ENCODE results near the gene NUDT17.
A peak's percentile ranks its signal among the peaks of the same experiment; 100 is the strongest.

NUDT17 gene

GRCh38 chr1:145847827-145848226, 2.4 kb downstream of the NUDT17 start:
- no peak for DNase-seq (ENCODE audit: low spot score)

- DNase-seq (ENCODE audit: low spot score): peak; percentile 69
Observed at GRCh38 chr1:145849356-145850160, 4.1 kb downstream of the NUDT17 start.

GRCh38 chr1:145855426-145855948, 10.1 kb downstream of the NUDT17 start:
- no peak for DNase-seq (ENCODE audit: low spot score)

- DNase-seq (ENCODE audit: low spot score): no peak
Observed at GRCh38 chr1:145857170-145857569, 11.7 kb downstream of the NUDT17 start.

DNA sequence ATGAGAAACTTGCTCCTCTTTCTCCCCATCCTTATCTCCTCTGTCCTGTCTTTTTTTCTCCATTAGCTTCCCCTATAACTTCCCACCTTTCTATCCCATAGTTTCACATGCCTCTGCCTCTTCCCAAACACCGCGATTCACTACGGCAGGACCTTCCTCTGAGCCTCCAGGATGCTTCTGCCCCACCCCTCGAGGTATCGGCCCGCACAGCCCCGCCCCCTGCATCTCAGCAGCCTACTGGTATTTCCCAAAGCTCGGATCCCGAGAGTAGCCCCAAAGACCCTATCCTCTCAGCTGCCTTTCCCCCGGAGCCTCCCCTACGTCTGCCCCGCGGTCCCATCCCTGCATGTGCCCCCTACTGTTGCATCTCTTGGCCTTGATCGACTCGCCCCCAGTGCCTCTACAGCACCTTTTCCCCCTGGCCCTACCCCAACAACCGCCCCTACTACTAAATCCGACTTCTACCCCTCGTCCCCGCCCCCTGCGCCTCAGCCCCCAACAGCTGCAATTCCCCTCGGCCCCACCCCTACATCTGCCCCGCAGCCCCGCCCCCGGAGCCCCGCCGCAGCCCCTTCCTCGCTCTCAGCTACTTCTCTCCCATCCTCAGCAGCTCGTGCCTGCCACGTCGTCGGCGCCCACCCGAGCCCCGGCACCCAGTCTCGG, 12.9 kb downstream of the NUDT17 start:
- DNase-seq (ENCODE audit: low spot score): peak; percentile 86

DNA sequence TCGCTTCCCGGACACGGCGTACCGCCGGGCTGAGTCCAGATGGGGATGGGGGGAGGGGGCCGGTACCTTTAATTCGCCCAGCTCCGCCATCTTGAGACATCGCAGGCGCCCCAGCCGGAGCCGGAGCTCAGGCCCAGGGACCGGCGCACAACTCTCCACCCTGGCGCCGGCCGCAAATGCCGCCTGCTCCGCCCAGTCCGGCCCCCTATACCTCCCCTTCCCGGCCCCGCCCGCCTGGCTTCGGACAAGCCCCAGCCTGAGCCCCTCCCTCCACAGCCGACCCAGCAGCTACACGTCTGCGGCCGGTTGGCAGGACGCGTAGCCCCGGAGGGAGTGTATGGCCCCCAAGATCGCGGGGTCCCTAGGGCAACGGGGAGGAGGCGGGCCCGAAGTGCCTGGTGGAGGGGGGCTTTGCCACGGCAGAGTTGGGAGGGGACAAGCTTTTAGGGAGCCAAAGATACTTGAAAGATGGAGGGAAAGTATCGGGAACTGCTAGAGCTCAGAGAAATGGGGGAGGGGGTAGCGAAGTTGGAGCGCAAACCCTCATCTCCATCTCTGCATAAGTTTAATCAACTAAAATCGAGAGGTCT, 13.6 kb downstream of the NUDT17 start, which contains the start of gene PIAS3:
PIAS3 (minus strand) TSS at position 181 of the 590 bp plus-strand sequence; CDS start at position 90, 91 bp downstream.
- DNase-seq (ENCODE audit: low spot score): peak; percentile 98

DNA sequence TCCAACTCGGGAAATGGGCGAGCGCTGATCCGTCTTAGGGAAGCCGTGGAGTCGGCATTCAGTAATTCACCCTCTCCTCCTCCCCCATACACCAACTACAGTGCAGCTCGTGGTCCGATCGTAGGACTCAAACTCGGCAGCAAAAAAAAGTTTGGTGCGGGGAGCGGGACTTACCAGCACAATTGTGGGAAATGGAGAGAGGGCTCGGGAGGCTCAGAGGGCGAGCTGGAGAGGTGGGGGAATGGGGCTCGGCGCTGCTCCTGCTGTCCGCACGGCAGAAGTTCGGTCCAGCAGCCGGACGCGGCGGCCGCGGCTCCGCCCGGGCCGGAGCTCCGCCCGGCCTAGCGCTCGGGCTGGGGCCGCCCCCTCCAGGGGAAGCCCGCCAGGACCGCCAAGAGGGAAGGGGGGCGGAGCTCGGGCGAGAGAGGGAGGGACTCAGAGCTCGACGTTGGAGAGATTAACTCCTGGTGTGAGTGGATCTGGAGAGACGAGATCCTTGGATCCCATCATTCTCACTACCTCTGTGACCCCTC, 14.1 kb downstream of the NUDT17 start:
- peak; percentile 93 for DNase-seq (ENCODE audit: low spot score)

GRCh38 chr1:145863282-145864018, 18.0 kb downstream of the NUDT17 start:
- no peak for DNase-seq (ENCODE audit: low spot score)

DNA sequence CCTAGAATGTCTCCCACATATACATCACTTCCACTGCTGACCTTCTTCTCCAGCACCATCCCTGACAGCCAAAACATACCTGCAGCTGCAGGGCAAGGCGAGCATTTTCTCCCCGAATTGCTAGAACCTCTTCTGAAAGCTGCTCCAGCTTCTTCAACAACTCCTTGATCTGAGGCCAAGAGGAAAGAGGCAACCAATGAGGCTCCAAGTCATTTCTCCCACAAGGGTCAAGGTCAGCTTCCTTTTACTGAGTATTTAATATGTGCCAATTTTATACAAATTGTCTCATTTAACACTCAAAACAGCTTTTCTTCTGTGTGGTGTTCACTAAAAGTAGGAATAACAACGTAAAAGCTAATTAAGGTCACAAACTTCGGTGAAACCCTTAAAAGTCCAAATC, 22.8 kb downstream of the NUDT17 start:
- no peak for DNase-seq (ENCODE audit: low spot score)

- peak; percentile 63 for DNase-seq (ENCODE audit: low spot score)
Observed at GRCh38 chr1:145871994-145872924, 26.8 kb downstream of the NUDT17 start.

DNA sequence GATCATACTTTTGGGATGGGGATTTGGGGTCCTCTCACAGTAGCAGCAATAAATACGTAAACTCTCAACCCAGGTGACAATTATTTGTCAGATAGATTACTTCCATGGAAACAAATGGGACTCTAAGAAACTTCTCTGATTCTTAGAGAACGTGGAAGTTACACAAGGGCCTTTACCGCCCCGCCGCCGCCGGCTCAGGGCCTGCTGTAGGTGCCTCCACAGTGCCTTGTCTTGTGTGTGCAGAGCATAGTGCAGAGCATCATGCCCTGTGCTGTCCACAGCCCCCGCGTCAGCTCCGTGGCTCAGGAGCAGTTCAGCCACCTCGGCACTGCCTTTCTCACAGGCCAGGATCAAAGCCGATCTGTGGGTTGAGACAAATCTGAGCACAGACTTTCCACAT, 29.2 kb downstream of the NUDT17 start:
- DNase-seq (ENCODE audit: low spot score): no peak

DNA sequence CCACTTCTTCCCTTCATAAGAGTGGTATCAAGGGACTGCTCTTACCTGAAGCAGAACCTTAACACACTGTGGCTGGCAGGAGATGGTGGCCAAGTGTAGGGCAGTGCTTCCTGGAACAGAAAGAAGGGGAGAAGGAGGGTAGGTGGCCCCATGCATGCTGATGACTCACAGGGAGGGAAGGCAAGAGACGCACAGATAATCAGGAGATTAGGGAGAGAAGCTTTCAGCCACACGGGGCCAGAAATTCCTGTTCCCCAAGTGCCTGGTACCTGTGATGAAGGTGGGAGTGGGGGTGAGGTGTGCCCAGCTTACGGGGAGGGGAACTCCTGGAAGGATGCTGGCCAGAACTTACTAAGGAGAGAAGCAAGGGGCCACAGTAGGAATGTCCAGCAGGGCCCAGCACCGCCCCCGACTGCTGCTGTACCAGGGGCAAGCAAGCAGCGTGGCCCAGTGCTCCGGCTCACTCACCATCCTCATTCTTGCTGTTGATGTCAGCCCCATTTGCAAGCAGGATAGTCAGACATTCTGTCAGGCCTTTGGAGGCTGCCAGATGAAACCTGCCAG, 32.6 kb downstream of the NUDT17 start:
- DNase-seq (ENCODE audit: low spot score): no peak

DNA sequence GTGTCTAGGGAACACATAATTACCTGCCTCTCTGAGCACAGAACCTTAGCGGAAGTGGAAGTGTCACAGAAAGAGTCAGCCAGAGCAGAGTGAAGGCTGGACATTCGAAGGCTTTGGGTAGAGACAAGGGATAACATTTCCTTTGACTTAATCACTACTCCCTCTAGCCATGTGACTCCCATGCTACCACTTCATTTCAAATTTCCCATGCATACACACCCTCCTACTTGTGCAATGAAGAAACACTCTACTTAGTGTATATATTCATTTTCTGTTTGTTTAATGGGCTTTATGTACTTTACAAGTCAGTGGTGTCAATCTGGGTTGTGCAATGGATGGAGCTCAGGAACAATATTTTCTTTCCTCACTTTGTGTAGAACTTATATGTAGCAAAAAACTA, 33.3 kb downstream of the NUDT17 start:
- DNase-seq (ENCODE audit: low spot score): no peak

DNA sequence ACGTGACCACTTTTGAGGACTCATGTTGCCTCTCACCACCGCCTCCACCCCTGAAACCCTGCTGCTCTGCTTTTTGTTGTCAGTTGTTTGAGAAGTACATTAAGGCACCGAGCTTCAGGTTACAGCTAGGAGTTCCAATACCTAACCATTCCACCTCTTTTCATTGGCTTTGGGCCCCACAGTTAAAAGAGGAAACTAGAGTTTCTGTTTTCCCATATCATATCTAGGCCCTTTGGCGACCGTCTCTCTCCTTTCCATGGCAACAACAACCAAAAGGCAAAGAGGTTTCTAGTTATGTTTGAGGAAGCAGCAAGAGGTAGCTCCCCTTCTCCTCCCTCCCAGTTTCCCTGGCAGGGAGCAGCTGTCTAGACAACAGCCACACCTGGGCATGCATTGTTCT, 34.3 kb downstream of the NUDT17 start:
- no peak for DNase-seq (ENCODE audit: low spot score)

- DNase-seq (ENCODE audit: low spot score): no peak
Observed at GRCh38 chr1:145884675-145885074, 39.2 kb downstream of the NUDT17 start.

DNA sequence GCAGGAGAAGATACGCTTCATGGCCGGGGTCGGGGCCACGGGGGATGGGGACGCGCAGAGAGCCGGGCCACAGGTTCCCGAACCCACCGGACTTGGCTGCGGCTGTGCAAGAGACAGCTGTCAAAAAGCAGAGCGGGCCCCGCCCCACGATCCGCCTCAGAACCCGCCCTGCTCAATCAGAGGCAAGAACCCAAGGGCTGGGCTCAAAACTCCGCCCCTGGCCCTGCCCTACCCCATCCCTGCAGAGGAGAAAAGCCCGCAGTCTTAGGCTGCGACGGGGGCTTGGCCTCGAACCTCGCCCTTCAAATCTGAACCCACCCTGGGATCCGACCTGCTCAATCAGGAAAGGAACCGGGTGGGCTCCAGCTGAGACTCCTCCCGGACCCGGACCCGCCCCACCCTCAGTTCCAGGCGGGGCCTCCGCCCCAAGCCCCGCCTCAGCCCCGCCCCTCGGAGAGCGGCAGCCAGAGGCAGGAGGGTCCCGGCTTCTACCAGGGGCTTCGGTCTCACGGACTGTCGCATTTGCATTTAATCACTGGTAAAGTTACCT, 40.4 kb downstream of the NUDT17 start, which contains the start of gene ANKRD35:
ANKRD35 (minus strand) TSS at position 129 of the 550 bp plus-strand sequence; CDS start at position 21, 108 bp downstream.
- peak; percentile 96 for DNase-seq (ENCODE audit: low spot score)

DNA sequence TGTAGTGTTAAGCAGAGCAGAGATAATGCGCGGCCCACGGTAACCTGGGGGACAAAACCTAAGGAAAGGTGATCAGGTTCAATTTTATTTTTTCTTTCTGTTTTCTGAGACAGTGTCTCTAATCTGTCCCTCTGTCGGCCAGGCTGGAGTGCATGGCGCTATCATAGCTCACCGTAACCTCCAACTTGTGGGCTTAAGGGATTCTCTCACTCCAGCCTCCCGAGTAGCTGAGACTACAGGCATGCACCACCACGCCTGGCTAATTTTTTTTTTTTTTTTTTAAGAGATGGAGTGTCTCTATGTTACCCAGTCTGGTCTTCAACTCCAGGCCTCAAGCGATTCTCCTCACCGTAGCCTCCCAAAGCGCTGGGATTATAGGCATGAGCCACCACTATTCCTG, 41.0 kb downstream of the NUDT17 start:
- no peak for DNase-seq (ENCODE audit: low spot score)

DNA sequence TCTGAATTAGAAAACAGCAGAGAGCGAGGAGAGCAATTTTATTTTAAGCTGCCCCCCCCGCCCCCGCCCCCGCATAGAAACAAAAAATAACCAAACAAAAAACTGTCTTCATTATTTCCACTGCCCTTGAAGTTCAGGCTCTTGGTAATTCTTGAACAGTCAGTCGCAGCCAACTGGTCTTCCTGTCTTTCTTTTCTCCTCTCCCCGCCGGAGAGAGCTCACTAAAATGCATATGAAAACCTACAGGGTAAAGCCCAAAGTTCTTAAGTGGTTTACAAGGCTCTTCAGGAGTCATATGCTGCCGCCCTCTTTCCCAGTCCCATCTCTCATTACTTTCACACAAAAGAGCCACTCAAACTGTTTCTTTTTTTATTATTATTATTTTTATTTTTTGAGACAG, 41.4 kb downstream of the NUDT17 start:
- DNase-seq (ENCODE audit: low spot score): no peak

DNA sequence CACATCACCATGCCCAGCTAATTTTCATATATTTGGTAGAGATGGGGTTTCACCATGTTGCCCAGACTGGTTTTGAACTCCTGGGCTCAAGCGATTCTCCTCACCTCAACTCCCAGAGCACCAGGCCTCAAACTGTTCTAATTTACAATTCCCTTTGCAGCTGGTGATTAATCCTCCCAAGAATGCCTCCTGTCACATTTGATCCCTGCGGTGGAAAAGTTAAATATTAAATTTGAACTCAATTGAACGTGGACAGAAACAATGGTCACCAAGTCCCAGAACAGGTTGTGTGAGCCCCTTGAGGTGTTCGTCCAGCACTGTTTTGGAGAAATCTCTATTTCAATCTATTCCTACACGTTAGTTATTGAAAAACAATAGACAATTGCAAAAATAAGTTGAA, 42.2 kb downstream of the NUDT17 start:
- DNase-seq (ENCODE audit: low spot score): no peak

- DNase-seq (ENCODE audit: low spot score): no peak
Observed at GRCh38 chr1:145889722-145890121, 44.3 kb downstream of the NUDT17 start.

All from iPS-NIHi11 (cell line).